Measurements from ENCODE around the gene MPZL3.

MPZL3 gene

GRCh38 chr11:118264569-118265465, 12.7 kb upstream of the MPZL3 start:
- DNase-seq: no peak

DNA sequence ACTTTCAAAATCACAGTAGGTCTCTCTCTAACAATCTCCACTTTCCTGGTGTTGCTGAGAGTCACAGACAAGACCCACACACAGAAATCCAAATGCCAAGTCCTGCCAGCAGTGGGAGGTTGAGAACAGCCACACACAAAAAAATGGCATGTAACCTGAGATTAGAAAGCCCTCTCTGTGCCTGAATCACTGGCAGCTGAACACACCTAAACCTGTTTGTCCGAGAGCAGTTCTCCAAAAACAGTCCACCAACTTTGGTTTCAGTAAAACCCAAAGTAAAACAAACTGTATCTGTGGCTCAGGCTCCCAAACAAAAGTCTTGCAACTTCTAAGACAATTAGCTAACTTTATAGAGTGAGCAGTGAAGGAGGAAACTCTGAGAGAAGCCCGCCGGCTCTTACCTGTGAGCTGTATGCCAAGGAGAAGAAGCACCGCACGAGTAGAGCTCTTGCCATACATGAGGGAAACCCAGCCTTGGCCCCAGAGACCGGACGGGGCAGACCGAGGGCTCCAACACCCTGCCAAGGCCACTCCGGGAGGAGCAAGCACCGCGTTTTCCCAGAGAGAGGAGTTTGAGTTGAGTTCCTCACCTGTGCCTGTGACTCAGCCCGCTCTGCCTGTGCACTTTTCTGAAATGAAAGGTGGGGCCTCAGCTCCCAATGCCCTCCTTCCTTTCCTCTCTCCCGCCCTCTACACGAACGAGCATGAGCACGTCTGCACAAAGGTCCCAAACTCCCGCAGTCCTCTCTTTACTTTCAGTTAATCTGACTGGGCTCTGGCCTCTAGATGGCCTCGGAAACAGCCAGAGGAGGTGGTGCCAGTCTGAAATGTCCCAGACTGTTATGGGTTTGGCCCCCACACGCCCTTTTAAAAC, 11.8 kb upstream of the MPZL3 start, which contains the start of gene MPZL2:
MPZL2 (minus strand) TSS at position 603 of the 874 bp plus-strand sequence; CDS start at position 459, 144 bp downstream.
- no peak for DNase-seq

- DNase-seq: no peak
Measured at GRCh38 chr11:118263112-118263511, 10.9 kb upstream of the MPZL3 start.

DNA sequence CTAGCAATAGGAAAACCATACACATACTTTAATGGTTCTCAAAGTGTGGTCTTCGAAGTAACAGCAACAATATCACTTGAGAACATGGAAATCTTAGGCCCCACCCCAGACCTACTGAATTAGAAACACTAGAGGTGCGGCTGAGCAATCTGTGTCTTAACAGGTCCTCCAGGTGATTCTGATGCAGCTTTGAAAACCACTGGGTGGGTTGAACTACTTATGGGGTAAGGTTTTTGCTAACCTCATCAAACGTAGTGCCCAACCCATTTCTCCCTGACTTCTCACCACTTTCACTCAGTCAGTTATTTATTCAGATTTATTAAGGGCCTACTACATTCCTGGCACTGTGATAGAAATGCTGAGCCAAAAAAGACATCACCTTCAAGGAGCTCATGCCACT, 8.2 kb upstream of the MPZL3 start:
- DNase-seq: no peak

- no peak for DNase-seq
Measured at GRCh38 chr11:118259138-118259537, 7.0 kb upstream of the MPZL3 start.

- no peak for DNase-seq
Measured at GRCh38 chr11:118258410-118258809, 6.2 kb upstream of the MPZL3 start.

DNA sequence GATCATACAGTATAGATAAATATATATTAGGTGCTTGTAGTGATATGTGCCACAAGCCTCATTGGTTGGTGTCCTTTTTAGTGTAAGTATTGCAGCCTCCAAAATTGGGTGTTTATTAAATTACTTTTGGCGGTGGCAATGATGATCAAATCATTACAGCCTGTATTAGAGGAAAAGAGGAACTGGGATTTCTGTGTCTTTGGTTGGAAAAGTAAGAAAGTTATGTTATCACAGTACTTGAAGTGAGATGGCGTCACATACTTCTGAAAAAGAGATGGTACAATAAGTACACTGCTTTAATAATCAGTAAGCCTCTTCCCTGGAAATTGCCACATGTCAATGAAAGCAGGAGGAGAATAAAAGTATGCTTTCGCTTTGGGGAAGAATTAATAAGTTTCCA, 523 bp upstream of the MPZL3 start:
- no peak for DNase-seq

DNA sequence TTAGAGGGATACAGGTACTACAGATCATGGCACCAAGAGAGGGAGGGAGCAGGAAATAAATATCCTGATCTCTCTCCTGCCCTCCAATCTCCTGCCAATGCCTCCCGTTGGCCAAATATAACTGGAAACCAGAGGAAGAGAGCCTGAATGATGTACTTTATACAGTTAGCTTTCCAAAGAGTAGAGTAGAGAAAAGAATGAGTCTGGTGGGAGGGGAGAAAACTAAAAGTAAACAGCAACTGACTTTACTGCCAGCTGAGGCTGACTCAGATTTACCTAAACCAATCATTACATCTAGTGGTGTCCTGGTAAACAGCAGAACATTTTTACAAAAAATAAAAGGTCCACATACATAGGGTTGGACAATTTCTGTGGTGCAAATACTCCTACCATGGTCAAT, 5.1 kb downstream of the MPZL3 start:
- no peak for DNase-seq

GRCh38 chr11:118245936-118246562, 6.1 kb downstream of the MPZL3 start:
- DNase-seq: no peak

- DNase-seq: no peak
Measured at GRCh38 chr11:118243993-118244762, 8.0 kb downstream of the MPZL3 start.

DNA sequence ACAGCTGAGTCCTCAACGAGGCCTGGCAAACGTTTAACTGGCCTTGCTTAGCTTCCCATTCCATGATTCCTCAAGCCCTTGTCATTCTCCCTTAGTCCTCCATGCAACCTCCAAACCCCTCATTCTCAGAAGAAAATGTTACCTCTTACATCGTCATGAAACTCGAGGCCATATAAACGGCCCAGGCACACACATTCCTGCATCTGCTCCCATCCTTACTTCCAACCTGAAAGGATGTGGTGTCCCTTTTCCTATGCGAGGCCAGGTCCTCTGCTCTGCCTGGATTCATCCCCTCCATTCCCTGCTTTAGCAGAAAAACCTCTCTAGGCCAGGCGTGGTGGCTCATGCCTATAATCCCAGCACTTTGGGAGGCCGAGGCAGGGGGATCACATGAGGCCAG, 9.0 kb downstream of the MPZL3 start:
- no peak for DNase-seq

DNA sequence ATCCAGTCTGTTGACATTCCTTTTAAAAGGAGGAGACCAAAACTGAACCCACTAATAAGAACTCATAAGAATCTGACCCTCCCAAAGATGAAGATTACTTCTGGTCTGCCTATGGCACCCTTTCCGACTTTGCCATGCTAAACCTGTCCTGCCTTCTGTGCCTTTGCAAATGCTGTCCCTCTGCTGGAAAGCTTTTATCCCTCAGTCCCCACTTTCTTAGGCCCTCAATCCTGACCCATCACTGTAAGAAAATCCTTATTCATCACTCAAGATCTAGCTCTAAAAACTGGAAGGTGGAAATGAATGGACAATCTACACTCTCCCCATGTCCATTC, 10.4 kb downstream of the MPZL3 start:
- DNase-seq: no peak

GRCh38 chr11:118240999-118241763, 11.0 kb downstream of the MPZL3 start:
- no peak for DNase-seq

- DNase-seq: no peak
Measured at GRCh38 chr11:118239509-118240205, 12.5 kb downstream of the MPZL3 start.

DNA sequence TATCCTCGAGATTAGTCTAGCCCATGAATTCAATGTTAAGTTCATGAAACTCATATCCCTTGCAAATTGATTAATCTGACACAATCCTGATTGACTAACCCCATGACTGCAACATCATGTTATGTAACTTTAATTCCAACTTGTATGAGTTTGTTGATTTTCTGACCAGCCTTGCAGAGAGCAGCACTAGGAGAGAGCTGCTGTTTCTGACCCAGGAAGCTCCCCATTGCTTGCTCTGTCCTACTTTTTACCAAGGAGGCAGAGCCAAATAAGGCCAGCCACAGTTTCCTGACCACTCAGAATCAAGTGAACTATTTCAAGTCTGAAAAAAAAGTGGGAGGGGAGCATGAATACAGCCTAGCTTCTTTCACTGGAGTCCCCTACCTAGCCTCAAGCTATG, 13.2 kb downstream of the MPZL3 start:
- DNase-seq: no peak

- no peak for DNase-seq
Measured at GRCh38 chr11:118238421-118238820, 13.7 kb downstream of the MPZL3 start.

DNA sequence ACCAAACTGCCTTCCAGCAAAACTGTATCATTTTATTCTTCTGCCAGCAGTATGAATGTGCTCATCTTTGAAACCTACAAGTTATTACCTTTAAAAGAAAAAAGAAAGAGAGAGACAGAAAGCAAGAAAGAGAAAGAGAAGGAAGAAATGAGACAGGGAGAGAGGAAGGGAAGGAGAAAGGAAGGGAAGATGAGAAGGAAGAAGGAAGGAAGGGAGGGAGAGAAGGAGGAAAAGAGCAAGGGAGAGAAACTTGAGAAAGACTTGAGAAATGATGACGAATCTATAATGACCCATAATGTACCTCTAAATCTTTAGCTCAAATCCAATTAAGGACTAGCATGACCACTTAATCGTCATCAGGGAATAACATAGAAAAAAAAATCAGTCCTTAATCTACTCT, 16.0 kb downstream of the MPZL3 start:
- DNase-seq: no peak

GRCh38 chr11:118234833-118235232, 17.3 kb downstream of the MPZL3 start:
- no peak for DNase-seq

- DNase-seq: no peak
Measured at GRCh38 chr11:118233850-118234249, 18.3 kb downstream of the MPZL3 start.

DNA sequence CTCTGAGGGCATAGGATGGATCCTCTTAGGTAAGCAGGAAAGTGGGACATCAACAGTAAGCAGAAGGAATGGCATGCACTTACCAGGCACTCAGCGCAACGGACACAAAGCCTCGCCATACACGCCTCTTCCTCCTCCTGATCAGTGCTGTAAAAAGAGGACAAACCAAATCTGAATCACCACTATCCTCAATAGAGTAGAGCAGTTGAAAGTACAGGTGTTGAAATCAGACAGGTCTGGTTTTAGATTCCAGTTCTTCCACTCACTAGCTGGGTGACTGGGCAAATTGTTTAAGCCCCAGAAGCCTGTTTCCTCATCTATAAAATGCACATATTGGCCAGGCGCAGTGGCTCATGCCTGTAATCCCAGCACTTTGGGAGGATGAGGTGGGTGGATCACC, 18.8 kb downstream of the MPZL3 start:
- no peak for DNase-seq

- no peak for DNase-seq
Measured at GRCh38 chr11:118232659-118233058, 19.5 kb downstream of the MPZL3 start.

Data from COR-L47 (cell line).